ENCODE results near the gene HDLBP. TPM values are rescaled to one million over a fixed set of nuclear protein-coding genes. Genes with fewer than 3 reads are reported as not detected.

HDLBP gene
- total RNA-seq, 2 experiments from 2014 or later: 243 to 251 TPM

DNA sequence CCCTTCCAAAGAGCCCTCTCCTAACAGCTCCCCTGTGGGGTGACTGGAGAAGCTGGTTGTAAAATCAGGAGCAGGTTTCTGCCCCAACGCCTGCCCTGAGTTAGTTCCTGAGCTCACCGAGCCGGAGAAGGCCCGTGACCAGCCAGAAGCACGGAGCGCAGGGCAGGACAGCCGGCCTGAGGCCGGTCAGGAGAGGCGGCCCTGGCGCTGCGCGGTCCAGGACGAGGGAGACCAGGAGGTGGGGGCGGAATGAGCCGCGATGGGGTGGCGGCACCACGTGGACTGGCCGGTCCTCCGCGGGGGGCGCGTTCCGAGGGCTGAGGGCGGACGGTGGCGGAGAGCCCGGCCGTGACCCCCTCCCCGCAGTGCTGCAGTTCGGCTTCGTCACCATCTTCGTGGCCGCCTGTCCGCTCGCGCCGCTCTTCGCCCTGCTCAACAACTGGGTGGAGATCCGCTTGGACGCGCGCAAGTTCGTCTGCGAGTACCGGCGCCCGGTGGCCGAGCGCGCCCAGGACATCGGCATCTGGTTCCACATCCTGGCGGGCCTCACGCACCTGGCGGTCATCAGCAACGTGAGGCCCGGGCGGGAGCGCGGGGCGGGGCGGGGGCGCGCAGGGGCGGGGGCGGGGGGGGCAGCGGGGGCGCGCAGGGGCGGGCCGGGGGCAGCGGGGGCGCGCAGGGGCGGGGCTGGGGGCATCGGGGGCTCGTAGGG is 98.0 kb downstream of the HDLBP start:
- ChIA-PET POLR2A (no interaction called here), CTCF (interaction anchor here (1.0 to 1.4 kb wide), 2 partner anchors 116 to 139 kb away, joined by 3 to 10 read pairs; no protein-coding TSS in a partner anchor)
- intact Hi-C loops (cut with micrococcal nuclease): loop anchor here (2.0 to 10.0 kb wide), 2 partner anchors 139 to 383 kb away; no protein-coding TSS in a partner anchor
- Mint-ChIP-seq H3K27ac (no peak overlapping the region), H3K4me3 (peak overlapping the region; percentile 60), H3K4me1 (ENCODE audit: low read depth) (peaks cover 9% of the 10 kb centered on the region), H3K27me3 (no peaks in the 10 kb centered on the region), H3K36me3 (no peaks in the 10 kb centered on the region), H3K9me3 (no peaks in the 10 kb centered on the region)
- peak; percentile 45 for DNase-seq

DNA sequence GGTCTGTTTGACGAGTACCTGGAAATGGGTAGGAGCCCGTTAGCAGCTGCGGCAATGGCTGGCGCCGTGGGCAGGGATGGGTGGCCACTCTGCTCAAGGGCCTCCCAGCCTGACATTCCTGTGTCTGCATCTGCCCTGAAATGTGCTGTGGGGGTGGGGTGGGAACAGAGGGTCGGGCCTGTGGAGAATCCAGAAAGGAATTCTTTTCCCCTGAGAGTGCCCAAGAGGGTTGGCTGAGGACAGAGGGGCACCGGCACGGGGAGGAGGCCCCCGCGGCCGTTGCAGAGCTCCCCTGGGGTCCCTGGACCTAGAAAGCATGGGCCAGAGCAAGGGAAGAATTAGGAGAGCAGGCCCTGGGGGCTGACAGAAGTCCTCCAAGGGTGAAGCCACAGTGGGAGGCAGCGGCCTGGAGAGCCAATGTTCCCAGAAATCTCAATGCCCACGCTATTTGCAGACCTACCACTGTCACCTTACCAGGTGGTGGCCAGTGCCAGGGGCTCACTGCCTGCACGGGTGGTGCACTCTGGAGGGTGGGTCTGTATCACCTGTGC is 99.2 kb downstream of the HDLBP start:
- Mint-ChIP-seq H3K4me1 (ENCODE audit: low read depth) (peaks cover 9% of the 10 kb centered on the region), H3K9me3 (no peaks in the 10 kb centered on the region), H3K36me3 (no peaks in the 10 kb centered on the region), H3K4me3 (peak overlapping the region; percentile 27), H3K27ac (peak overlapping the region; percentile 30), H3K27me3 (no peaks in the 10 kb centered on the region)
- ChIA-PET CTCF (interaction anchor here (1.4 kb wide), 1 partner anchor 138 kb away, joined by 10 read pairs; no protein-coding TSS in a partner anchor), POLR2A (no interaction called here)
- intact Hi-C loops (cut with micrococcal nuclease): loop anchor here (2.0 to 10.0 kb wide), 2 partner anchors 137 to 381 kb away; no protein-coding TSS in a partner anchor
- no peak for DNase-seq

DNA sequence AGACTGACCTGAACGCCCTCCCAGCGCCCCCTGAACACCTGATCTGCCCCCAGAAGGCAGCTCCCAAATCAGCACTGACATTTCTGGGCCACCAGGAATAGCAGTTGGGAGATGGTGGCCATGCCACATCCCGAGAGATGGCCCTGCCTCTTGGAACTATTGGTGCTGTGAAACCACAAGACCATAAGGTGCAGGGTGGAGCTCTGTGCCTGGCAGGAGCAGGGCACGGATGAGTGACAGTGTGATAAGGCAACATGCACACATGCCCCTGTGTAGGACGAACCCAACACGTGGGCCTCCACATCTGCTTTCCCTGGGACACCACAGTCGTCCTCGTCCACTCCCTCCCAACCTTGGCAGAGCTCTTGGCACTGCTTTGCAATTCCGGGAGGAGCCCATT is 100.1 kb downstream of the HDLBP start:
- ChIA-PET POLR2A (no interaction called here), CTCF (no interaction called here)
- intact Hi-C loops (cut with micrococcal nuclease): loop anchor here (10.0 kb wide), 1 partner anchor 381 kb away; no protein-coding TSS in a partner anchor
- H3K4me1 Mint-ChIP-seq (ENCODE audit: low read depth): peaks cover 9% of the 10 kb centered on the region
- no peak for DNase-seq
- H3K4me3 Mint-ChIP-seq: no peak overlapping the region
- H3K27ac Mint-ChIP-seq: no peak overlapping the region
- no peaks in the 10 kb centered on the region for H3K27me3 Mint-ChIP-seq
- no peaks in the 10 kb centered on the region for H3K36me3 Mint-ChIP-seq
- no peaks in the 10 kb centered on the region for H3K9me3 Mint-ChIP-seq

DNA sequence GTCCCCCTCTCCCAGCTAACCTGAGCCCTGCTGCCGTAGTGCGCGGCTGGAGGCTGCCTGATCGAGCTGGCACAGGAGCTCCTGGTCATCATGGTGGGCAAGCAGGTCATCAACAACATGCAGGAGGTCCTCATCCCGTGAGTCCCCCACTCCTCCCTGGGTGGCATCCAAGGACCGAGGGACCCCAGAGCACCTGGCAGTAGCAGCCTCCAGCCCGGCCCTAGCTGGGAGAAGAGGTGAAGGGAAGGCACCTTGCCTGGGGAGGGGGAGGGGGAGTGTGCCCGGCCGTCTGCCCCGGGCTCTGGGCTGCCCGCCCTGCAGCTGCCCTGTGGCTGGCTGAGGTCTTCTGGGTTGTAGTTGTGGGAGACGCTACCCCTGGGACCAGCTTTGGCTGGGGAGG is 100.7 kb downstream of the HDLBP start:
- ChIA-PET CTCF (no interaction called here), POLR2A (no interaction called here)
- H3K4me1 Mint-ChIP-seq (ENCODE audit: low read depth): peaks cover 9% of the 10 kb centered on the region
- intact Hi-C loops (cut with micrococcal nuclease): loop anchor here (10.0 kb wide), 1 partner anchor 380 kb away; no protein-coding TSS in a partner anchor
- H3K4me3 Mint-ChIP-seq: no peak overlapping the region
- H3K36me3 Mint-ChIP-seq: no peaks in the 10 kb centered on the region
- H3K27me3 Mint-ChIP-seq: no peaks in the 10 kb centered on the region
- H3K9me3 Mint-ChIP-seq: no peaks in the 10 kb centered on the region
- no peak overlapping the region for H3K27ac Mint-ChIP-seq
- DNase-seq: no peak

DNA sequence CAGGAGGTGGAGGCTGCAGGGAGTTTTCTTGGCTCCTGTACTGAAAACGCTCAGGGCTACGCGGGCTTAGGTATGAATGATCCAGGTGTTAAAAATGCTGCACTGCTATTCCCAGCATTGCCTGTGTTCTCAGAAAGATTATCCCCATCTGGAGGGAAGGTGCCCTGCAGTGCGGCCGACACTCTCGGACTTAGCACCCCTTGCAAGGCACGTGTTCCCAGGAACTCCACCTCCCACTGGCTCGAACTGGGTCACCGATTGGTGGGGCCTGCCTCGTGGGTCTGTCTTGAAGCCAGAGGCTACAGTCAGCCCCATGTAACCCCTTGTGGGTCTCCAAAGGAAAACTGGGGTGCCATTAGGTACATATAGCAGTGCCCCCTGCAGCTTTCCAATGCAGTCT is 101.3 kb downstream of the HDLBP start:
- H3K4me3 Mint-ChIP-seq: no peak overlapping the region
- H3K4me1 Mint-ChIP-seq (ENCODE audit: low read depth): peaks cover 8% of the 10 kb centered on the region
- no peaks in the 10 kb centered on the region for H3K36me3 Mint-ChIP-seq
- no peaks in the 10 kb centered on the region for H3K27me3 Mint-ChIP-seq
- H3K9me3 Mint-ChIP-seq: no peaks in the 10 kb centered on the region
- ChIA-PET POLR2A (no interaction called here), CTCF (no interaction called here)
- H3K27ac Mint-ChIP-seq: no peak overlapping the region
- DNase-seq: no peak
- intact Hi-C loops (cut with micrococcal nuclease): loop anchor here (10.0 kb wide), 1 partner anchor 379 kb away; no protein-coding TSS in a partner anchor

DNA sequence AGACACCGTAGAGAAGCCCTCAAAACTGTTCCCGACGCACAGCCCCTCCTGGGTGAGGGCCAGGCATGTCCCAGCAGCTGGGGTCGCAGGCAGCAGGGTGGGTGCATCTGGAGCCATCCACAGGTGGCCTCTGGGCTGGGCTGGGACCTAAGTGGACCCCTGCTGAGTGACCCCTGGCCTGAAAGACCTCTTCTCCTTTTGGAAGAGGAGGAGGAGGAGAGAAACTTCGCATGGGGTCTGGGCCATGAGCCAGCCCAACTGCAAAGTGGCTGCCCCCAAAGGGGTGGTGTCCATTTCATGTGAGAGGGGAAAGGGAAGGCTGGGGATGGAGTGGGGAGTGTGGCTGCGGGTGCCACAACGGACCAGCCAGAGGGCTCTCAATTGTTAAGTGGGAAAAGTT is 101.9 kb downstream of the HDLBP start:
- H3K4me3 Mint-ChIP-seq: no peak overlapping the region
- H3K9me3 Mint-ChIP-seq: no peaks in the 10 kb centered on the region
- H3K36me3 Mint-ChIP-seq: no peaks in the 10 kb centered on the region
- DNase-seq: no peak
- H3K27ac Mint-ChIP-seq: no peak overlapping the region
- intact Hi-C loops (cut with micrococcal nuclease): loop anchor here (10.0 kb wide), 1 partner anchor 379 kb away; no protein-coding TSS in a partner anchor
- H3K27me3 Mint-ChIP-seq: no peaks in the 10 kb centered on the region
- H3K4me1 Mint-ChIP-seq (ENCODE audit: low read depth): peaks cover 2% of the 10 kb centered on the region
- ChIA-PET CTCF (no interaction called here), POLR2A (no interaction called here)

DNA sequence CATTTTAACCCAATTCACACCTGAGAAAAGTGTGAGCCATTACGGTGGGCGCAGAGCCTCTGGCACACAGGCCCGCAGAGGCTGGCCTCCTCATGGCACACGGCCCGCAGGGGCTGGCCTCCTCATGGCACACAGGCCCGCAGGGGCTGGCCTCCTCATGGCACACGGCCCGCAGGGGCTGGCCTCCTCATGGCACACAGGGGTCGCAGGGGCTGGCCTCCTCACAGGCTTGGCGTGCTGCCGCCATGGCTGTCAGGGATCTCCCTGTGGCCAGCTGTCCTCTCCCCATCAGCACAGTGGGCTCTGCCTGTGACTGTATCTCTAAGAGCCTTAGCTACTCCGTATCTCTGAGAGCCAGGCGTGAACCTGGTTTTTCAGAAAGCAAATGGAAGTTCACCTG is 102.4 kb downstream of the HDLBP start:
- Mint-ChIP-seq H3K4me3 (no peak overlapping the region), H3K4me1 (ENCODE audit: low read depth) (no peaks in the 10 kb centered on the region), H3K27me3 (no peaks in the 10 kb centered on the region), H3K9me3 (no peaks in the 10 kb centered on the region), H3K27ac (no peak overlapping the region), H3K36me3 (no peaks in the 10 kb centered on the region)
- ChIA-PET POLR2A (no interaction called here), CTCF (no interaction called here)
- DNase-seq: no peak
- intact Hi-C loops (cut with micrococcal nuclease): loop anchor here (10.0 kb wide), 1 partner anchor 378 kb away; no protein-coding TSS in a partner anchor

DNA sequence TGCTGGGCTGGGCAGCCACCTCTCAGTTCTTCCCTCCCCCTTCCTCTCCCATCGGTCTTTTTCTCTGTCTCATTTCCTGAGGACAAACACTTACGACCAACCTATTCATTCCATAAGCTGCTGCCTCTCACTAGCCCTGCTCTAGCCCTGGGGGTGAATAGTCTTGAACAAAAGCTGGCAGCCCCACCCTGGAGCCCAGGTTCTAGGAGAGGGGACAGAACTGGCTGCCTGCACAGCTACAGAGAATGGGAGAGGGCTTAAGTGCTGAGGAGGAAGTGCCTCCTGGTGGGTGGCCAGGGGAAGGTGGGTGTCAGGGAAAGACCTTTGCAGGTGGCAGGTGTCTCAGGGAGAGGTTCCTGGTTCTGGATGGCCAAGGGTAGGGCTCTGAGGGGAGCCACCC is 104.2 kb downstream of the HDLBP start:
- POLR2A ChIA-PET: no interaction called here
- Mint-ChIP-seq H3K4me1 (ENCODE audit: low read depth) (no peaks in the 10 kb centered on the region), H3K27me3 (no peaks in the 10 kb centered on the region), H3K36me3 (no peaks in the 10 kb centered on the region), H3K9me3 (no peaks in the 10 kb centered on the region), H3K27ac (no peak overlapping the region), H3K4me3 (no peak overlapping the region)
- CTCF ChIA-PET: no interaction called here
- DNase-seq: no peak
- intact Hi-C loops (cut with micrococcal nuclease): loop anchor here (10.0 kb wide), 1 partner anchor 376 kb away; no protein-coding TSS in a partner anchor

DNA sequence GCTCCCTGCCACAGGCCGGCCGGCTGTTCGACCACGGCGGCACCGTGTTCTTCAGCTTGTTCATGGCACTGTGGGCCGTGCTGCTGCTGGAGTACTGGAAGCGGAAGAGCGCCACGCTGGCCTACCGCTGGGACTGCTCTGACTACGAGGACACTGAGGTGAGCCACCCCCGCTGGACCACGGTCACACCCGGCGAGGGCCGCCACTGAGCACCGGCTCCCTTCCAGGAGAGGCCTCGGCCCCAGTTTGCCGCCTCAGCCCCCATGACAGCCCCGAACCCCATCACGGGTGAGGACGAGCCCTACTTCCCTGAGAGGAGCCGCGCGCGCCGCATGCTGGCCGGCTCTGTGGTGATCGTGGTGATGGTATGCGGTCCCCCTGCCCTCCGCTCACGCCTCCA is 106.2 kb downstream of the HDLBP start:
- Mint-ChIP-seq H3K27ac (no peak overlapping the region), H3K4me1 (ENCODE audit: low read depth) (no peaks in the 10 kb centered on the region), H3K27me3 (no peaks in the 10 kb centered on the region), H3K36me3 (no peaks in the 10 kb centered on the region), H3K4me3 (no peak overlapping the region), H3K9me3 (no peaks in the 10 kb centered on the region)
- ChIA-PET CTCF (no interaction called here), POLR2A (no interaction called here)
- intact Hi-C loops (cut with micrococcal nuclease): no loop called here
- DNase-seq: no peak

DNA sequence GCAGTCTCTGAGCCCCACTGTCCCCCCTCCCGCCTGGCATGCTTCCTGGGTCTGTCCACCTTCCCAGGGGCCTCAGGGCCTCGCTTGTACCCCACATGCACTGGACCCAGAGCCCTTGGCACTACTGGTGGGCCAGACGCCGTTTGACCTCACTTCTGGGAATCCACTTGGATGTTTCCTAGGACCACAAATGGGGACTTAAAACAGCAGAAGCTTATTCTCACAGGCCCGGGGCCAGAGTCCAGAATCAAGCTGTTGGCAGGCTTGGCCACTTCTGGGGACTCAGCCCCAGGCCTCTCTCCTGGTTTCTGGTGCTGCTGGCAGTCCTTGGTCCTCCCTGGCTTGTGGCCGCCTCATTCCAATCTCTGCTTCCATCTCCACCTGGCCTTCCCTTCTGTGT is 107.4 kb downstream of the HDLBP start:
- no peak overlapping the region for H3K4me3 Mint-ChIP-seq
- H3K9me3 Mint-ChIP-seq: no peaks in the 10 kb centered on the region
- intact Hi-C loops (cut with micrococcal nuclease): no loop called here
- CTCF ChIA-PET: interaction anchor here (1.2 kb wide), 1 partner anchor 129 kb away, joined by 4 read pairs; no protein-coding TSS in a partner anchor
- H3K27me3 Mint-ChIP-seq: no peaks in the 10 kb centered on the region
- no peak for DNase-seq
- POLR2A ChIA-PET: no interaction called here
- H3K36me3 Mint-ChIP-seq: no peaks in the 10 kb centered on the region
- no peaks in the 10 kb centered on the region for H3K4me1 Mint-ChIP-seq (ENCODE audit: low read depth)
- H3K27ac Mint-ChIP-seq: no peak overlapping the region

DNA sequence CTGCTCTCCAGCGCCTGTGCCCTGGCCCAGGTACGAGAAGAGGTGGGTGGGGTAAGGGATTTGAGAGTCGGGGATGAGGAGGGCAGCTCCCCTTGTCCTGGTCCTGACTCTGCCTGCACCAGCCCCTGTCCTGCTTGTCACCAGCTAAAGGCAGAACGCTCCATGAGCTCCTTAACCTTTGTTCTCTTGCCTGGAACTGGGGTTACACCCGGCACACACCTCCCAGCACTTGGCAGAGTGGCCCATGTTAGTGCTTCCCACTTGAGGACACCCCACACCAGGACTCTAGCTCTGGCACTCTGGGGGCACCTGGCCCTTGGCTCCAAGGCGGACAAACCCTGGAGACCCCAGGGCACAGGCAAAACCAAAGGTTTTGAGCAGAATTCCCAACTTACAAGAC is 107.8 kb downstream of the HDLBP start:
- no peak overlapping the region for H3K4me3 Mint-ChIP-seq

DNA sequence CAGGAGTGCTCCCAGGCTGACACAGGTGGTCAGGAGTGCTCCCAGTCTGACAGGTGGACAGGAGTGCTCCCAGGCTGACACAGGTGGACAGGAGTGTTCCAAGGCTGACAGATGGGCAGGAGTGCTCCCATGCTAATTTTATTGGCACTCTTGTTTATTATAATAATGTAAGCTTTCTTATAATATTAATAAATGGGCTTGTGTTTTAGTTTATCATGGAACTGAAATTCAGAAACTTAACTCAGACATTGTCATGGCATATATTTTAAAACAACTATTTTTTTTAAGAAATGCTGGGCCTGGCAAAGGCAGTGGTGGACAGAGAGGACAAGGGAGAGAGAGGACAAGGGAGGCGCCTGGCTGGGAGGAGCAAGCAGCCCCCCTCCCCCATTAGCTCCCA is 108.3 kb downstream of the HDLBP start:
- intact Hi-C loops (cut with micrococcal nuclease): no loop called here
- no peak overlapping the region for H3K27ac Mint-ChIP-seq
- DNase-seq: no peak
- H3K9me3 Mint-ChIP-seq: no peaks in the 10 kb centered on the region
- no peaks in the 10 kb centered on the region for H3K27me3 Mint-ChIP-seq
- no peak overlapping the region for H3K4me3 Mint-ChIP-seq
- no peaks in the 10 kb centered on the region for H3K4me1 Mint-ChIP-seq (ENCODE audit: low read depth)
- ChIA-PET POLR2A (no interaction called here), CTCF (interaction anchor here (1.2 kb wide), 1 partner anchor 129 kb away, joined by 4 read pairs; no protein-coding TSS in a partner anchor)
- no peaks in the 10 kb centered on the region for H3K36me3 Mint-ChIP-seq

More for the DNA sequence above, 107.8 kb downstream of the HDLBP start:
- DNase-seq: no peak
- ChIA-PET POLR2A (no interaction called here), CTCF (interaction anchor here (1.2 kb wide), 1 partner anchor 129 kb away, joined by 4 read pairs; no protein-coding TSS in a partner anchor)
- H3K9me3 Mint-ChIP-seq: no peaks in the 10 kb centered on the region
- no peaks in the 10 kb centered on the region for H3K4me1 Mint-ChIP-seq (ENCODE audit: low read depth)
- H3K27ac Mint-ChIP-seq: no peak overlapping the region
- no peaks in the 10 kb centered on the region for H3K27me3 Mint-ChIP-seq
- intact Hi-C loops (cut with micrococcal nuclease): no loop called here
- no peaks in the 10 kb centered on the region for H3K36me3 Mint-ChIP-seq

DNA sequence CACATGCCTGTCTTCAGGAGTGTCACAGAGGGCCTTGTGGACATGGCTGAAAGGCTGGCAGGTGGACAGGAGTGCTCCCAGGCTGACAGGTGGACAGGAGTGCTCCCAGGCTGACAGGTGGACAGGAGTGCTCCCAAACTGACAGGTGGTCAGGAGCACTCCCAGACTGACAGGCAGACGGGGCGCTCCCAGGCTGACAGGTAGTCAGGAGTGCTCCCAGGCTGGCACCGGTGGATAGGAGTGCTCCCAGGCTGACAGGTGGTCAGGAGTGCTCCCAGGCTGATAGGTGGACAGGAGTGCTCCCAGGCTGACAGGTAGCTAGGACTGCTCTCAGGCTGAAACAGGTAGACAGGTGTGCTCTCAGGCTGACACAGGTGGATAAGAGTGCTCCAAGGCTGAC is 110.4 kb downstream of the HDLBP start:
- Mint-ChIP-seq H3K4me3 (no peak overlapping the region), H3K9me3 (no peaks in the 10 kb centered on the region), H3K27ac (no peak overlapping the region), H3K27me3 (no peaks in the 10 kb centered on the region), H3K36me3 (no peaks in the 10 kb centered on the region), H3K4me1 (ENCODE audit: low read depth) (no peaks in the 10 kb centered on the region)
- POLR2A ChIA-PET: no interaction called here
- no peak for DNase-seq
- CTCF ChIA-PET: no interaction called here
- intact Hi-C loops (cut with micrococcal nuclease): no loop called here

All from activated CD4-positive, alpha-beta memory T cell treated with anti-CD3 and anti-CD28 coated beads for 36 hours (primary cell).